ENCODE measurements around the gene ATXN7L1. TPM values are rescaled to one million over a fixed set of nuclear protein-coding genes. Genes with fewer than 3 reads are reported as not detected.

ATXN7L1 gene
- total RNA-seq, 1 donor from 2014 or later = 12.6 TPM

- H3K27ac Mint-ChIP-seq (ENCODE audit: unreplicated experiment) = no peak overlapping the region
- no peak for TF ChIP-seq CTCF (IDR thresholded peaks at IDR 0.05)
- H3K4me1 Mint-ChIP-seq (ENCODE audit: unreplicated experiment) = no peaks in the 10 kb centered on the region
Observed at GRCh38 chr7:105917659-105918058, 41.3 kb upstream of the ATXN7L1 start.

GRCh38 chr7:105916603-105917002, 40.2 kb upstream of the ATXN7L1 start:
- Mint-ChIP-seq H3K9me3 (ENCODE audit: unreplicated experiment) (no peaks in the 10 kb centered on the region), H3K4me1 (ENCODE audit: unreplicated experiment) (no peaks in the 10 kb centered on the region), H3K36me3 (ENCODE audit: unreplicated experiment) (peaks cover 4% of the 10 kb centered on the region), H3K27me3 (ENCODE audit: unreplicated experiment) (no peaks in the 10 kb centered on the region), H3K4me3 (ENCODE audit: unreplicated experiment) (no peak overlapping the region), H3K27ac (ENCODE audit: unreplicated experiment) (no peak overlapping the region)
- no peak for TF ChIP-seq CTCF (IDR thresholded peaks at IDR 0.05)
- no peak for DNase-seq (ENCODE audit: extremely low spot score, unreplicated experiment)

More at GRCh38 chr7:105917659-105918058, 41.3 kb upstream of the ATXN7L1 start:
- H3K4me3 Mint-ChIP-seq (ENCODE audit: unreplicated experiment) = no peak overlapping the region
- no peaks in the 10 kb centered on the region for H3K9me3 Mint-ChIP-seq (ENCODE audit: unreplicated experiment)
- peaks cover 4% of the 10 kb centered on the region for H3K36me3 Mint-ChIP-seq (ENCODE audit: unreplicated experiment)
- no peaks in the 10 kb centered on the region for H3K27me3 Mint-ChIP-seq (ENCODE audit: unreplicated experiment)
- DNase-seq (ENCODE audit: extremely low spot score, unreplicated experiment) = no peak

- no peaks in the 10 kb centered on the region for H3K4me1 Mint-ChIP-seq (ENCODE audit: unreplicated experiment)
- no peak overlapping the region for H3K4me3 Mint-ChIP-seq (ENCODE audit: unreplicated experiment)
- no peaks in the 10 kb centered on the region for H3K27me3 Mint-ChIP-seq (ENCODE audit: unreplicated experiment)
- H3K9me3 Mint-ChIP-seq (ENCODE audit: unreplicated experiment) = peaks cover 9% of the 10 kb centered on the region
- no peak overlapping the region for H3K27ac Mint-ChIP-seq (ENCODE audit: unreplicated experiment)
- no peak for DNase-seq (ENCODE audit: extremely low spot score, unreplicated experiment)
- no peak for TF ChIP-seq CTCF (IDR thresholded peaks at IDR 0.05)
- peaks cover 9% of the 10 kb centered on the region for H3K36me3 Mint-ChIP-seq (ENCODE audit: unreplicated experiment)
Observed at GRCh38 chr7:105913947-105914346, 37.5 kb upstream of the ATXN7L1 start.

GRCh38 chr7:105911961-105912575, 35.7 kb upstream of the ATXN7L1 start:
- DNase-seq (ENCODE audit: extremely low spot score, unreplicated experiment) = no peak
- TF ChIP-seq CTCF (IDR thresholded peaks at IDR 0.05) = no peak
- H3K4me1 Mint-ChIP-seq (ENCODE audit: unreplicated experiment) = no peaks in the 10 kb centered on the region
- peaks cover 9% of the 10 kb centered on the region for H3K9me3 Mint-ChIP-seq (ENCODE audit: unreplicated experiment)
- peaks cover 6% of the 10 kb centered on the region for H3K36me3 Mint-ChIP-seq (ENCODE audit: unreplicated experiment)
- H3K4me3 Mint-ChIP-seq (ENCODE audit: unreplicated experiment) = no peak overlapping the region
- no peaks in the 10 kb centered on the region for H3K27me3 Mint-ChIP-seq (ENCODE audit: unreplicated experiment)
- H3K27ac Mint-ChIP-seq (ENCODE audit: unreplicated experiment) = no peak overlapping the region

- peaks cover 4% of the 10 kb centered on the region for H3K27me3 Mint-ChIP-seq (ENCODE audit: unreplicated experiment)
- no peaks in the 10 kb centered on the region for H3K4me1 Mint-ChIP-seq (ENCODE audit: unreplicated experiment)
- H3K27ac Mint-ChIP-seq (ENCODE audit: unreplicated experiment) = no peak overlapping the region
- peaks cover 6% of the 10 kb centered on the region for H3K36me3 Mint-ChIP-seq (ENCODE audit: unreplicated experiment)
- H3K4me3 Mint-ChIP-seq (ENCODE audit: unreplicated experiment) = no peak overlapping the region
- H3K9me3 Mint-ChIP-seq (ENCODE audit: unreplicated experiment) = peaks cover 9% of the 10 kb centered on the region
- no peak for TF ChIP-seq CTCF (IDR thresholded peaks at IDR 0.05)
- no peak for DNase-seq (ENCODE audit: extremely low spot score, unreplicated experiment)
Observed at GRCh38 chr7:105910172-105910571, 33.8 kb upstream of the ATXN7L1 start.
